NCI-H460 (cell line): ENCODE results near the gene CASKIN1. TPM values are rescaled to one million over a fixed set of nuclear protein-coding genes. Genes with fewer than 3 reads are reported as not detected.

Experiments
- DNase-seq: peaks from one replicate; pipeline ENCODE4 v3.0.0-alpha.2; 2016; ENCODE audit warnings: low read depth; ENCODE audit errors: extremely low read depth
- total RNA-seq: library from RNA; depleted of rRNA; stranded (reverse); fragments of >200 nt; shearing (Covaris generic); gene quantifications from 2 replicates; pipeline ENCODE4 v1.2.3, GENCODE V29; 2014

CASKIN1 gene
- total RNA-seq, 1 experiment from 2014 or later = 0.50 TPM

- DNase-seq = no peak
These were observed 36.8 kb upstream of the CASKIN1 start for GRCh38 chr16:2233046-2233775.

- DNase-seq = no peak
These were observed 35.9 kb upstream of the CASKIN1 start for GRCh38 chr16:2232094-2232990.

GRCh38 chr16:2231016-2231931 lies 34.9 kb upstream of the CASKIN1 start:
- no peak for DNase-seq

- DNase-seq = no peak
These were observed 34.0 kb upstream of the CASKIN1 start for GRCh38 chr16:2230376-2230775.

DNA sequence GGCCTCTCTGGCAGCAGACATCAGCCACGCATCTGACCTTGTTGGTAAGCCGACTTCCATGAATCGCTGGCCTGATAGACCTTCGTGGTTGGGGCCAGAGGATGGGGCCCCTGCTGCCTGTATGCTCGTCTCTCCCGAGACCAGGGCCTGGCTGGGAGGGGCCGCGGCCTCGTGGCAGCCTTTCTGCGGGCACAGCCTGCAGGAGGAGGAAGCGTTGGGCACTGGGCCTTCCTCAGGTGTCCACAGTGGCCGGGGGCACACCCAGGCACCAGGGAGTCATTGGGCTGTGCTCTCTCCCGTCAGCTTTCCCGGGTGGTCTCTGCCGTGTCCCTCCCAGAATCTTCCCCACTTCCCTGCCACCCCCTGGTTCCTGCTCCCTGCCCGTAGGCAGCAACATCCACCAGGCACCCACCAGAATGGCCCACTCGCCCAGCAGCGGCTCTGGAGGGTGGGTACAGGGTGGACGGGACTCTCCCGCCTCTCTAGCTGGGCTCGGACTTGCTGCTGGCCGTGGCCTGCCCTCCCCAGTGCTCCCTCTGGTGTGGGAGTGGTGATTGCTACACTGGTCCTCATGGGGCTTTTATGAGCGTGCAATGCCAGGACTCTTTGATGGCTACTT lies 33.3 kb upstream of the CASKIN1 start:
- DNase-seq = no peak

DNA sequence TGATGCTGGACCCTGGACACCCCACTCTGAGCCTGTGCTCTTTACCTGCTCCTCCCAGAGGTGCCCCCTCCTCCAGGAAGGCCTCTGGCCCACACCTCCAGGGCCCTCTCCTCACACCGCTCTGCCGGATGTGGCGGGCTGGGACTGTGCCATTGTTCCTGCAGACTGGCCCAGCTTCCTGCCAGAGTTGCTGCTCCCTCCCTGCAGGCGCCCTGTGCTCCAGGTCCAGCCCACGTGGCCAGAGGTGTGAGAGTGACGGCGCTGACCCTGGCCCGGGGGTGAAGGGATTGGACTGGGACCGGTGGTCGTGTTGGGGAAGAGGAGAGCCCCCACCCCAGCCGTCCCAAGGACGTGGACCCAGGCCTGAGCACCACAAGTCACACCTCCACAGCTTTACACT lies 32.7 kb upstream of the CASKIN1 start:
- no peak for DNase-seq

- no peak for DNase-seq
These were observed 31.9 kb upstream of the CASKIN1 start for GRCh38 chr16:2228161-2228824.

- no peak for DNase-seq
These were observed 30.5 kb upstream of the CASKIN1 start for GRCh38 chr16:2226918-2227317.

DNA sequence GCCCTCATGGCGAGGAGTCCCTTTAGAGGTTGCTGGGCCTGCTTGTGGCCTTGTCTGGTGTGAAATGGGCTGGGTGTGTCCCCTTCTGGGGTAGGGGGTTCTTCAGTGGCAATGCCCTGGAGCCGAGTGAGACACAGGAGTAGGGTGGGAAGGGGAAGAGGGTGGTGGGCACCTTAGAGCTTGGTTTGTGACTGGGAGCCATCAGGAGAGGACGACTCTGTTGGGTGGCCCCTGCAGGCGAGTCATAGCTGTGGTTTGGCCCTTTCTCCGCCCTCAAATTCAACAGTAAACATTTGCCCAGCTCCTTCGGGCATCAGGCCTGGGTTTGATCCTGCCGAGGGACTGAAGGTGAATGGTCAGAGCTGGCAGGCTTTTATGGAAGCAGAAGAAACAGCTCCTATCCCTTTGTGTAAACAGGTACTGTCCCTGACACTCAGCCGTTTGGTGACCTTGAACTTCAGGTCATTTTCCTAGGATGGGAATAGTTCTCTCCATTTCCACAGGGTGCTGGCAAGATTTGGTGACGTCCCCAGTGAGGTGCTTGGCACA lies 29.9 kb upstream of the CASKIN1 start:
- no peak for DNase-seq

- DNase-seq = peak; percentile 30
These were observed 27.6 kb upstream of the CASKIN1 start for GRCh38 chr16:2223942-2224486.

- peak; percentile 99 for DNase-seq
These were observed 27.0 kb upstream of the CASKIN1 start, which contains the start of gene E4F1 for GRCh38 chr16:2223221-2223941. Gene E4F1 (plus strand): TSS chr16:2223591. CDS start chr16:2223614, 23 bp downstream.

DNA sequence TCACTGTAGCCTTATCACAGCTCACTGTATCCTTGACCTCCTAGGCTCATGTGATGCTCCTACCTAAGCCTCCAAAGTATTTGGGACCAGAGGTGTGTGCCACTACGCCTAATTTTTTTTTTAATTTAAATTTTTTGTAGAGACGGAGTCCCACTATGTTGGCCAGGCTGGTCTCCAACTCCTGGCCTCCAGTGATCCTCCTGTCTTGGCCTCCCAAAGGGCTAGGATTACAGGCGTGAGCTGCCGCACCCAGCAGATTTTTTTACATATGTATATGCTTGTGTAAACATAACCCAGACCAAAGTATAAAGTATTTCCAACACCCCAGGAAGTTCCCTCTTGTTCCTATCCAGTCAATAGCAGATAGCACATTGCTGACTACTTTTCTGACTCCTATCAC lies 19.9 kb upstream of the CASKIN1 start:
- DNase-seq = no peak

DNA sequence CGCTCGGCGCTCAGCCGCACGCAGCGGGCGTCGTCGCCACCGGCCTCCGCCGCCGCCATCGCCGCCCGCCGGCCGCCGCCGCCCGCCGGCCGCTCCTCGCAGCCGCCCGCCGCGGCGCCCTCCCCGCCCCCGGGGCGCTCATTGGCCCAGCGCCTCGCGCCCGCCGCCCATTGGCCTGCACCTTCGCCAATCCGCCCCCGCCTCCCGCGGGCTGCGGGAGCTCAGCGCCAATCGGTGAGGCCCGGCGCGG lies 18.2 kb upstream of the CASKIN1 start, which contains the start of gene PGP:
TSS of gene PGP (minus strand) at position 122 of the 250 bp plus-strand sequence. CDS start at position 59, 63 bp downstream.
- DNase-seq = no peak

DNA sequence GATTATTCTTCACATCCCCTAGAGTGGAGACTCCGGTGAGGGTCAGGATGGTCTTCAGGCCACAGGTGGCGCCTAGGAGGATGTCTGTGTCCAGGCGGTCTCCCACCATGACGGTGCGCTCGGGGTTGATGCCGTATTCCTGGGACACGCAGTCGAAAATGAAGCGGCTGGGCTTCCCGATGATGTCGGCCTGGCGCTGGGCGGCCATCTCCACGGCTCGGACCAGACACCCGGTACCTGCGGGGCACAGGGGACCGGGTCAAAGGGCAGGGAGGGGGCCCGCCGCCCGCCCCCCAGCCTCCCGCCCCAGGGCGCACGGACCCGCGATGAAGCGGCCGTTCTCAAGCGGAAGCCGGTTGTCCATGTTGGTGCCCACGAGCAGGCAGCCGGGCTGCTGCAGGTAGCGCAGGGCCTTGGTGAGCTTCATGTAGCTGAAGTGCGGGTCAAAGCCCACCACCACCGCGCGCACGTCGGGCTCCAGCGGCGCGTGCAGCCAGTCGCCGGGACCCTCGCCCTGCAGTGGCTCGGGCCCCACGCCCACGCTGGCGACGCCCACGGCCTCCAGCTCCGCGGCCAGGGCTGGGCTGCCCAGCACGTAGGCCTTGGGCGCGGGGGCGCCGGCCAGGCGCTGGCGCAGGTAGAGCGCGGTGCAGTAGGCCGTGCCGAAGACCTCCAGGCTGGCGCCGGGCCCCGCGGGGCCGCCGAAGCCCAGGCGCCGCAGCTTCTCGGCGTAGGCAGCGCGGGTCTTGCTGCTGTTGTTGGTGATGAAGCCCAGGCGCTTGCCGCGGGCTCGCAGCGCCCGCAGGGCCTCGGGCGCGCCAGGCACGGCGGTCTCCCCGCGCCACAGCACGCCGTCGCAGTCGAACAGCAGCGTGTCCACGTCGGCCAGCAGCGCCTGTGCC lies 17.7 kb upstream of the CASKIN1 start:
- DNase-seq = no peak

DNA sequence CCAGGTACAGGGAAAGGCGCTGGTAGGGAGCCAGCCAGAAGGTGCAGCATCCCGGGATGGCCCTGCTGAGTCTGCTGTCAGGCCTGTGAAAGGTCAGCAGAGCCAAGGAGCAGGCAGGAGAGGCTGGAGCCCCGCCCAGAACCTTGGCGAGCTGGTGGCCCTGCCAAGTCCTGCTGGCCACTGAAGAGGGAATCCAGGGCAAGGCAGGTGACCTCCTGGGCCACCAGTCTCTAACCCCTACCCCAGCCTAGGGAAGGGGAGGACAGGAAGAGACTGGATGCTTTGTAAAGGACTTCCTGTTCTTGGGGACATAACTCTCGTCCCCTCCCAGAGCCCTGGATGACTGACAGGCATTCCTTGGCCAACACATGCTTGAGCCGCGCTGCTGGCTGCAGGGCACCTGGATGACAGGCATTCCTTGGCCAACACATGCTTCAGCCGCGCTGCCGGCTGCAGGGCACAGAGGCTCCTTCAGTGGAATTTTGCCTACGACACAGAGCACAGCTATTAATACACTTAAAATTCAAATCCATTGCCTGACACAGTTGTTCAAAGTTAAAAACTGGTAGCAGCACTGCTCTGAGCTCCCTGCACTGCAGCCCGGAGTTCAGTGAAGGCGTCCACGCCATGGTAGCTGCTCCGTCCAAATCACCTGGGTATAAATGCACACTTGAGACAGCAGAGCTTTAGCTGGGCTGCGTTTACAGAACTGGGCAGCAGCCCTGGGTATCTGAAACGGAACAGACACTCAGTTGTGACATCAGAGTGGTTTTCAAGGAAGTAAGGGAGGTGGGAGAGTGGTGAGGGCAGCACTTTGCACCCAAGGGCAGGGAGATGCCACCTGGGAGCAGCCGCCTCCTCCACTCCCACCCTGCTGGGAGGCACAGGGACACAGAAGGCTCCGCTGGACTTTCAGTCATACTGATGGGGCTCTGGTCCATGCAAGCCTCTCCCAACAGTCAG lies 16.2 kb upstream of the CASKIN1 start:
- DNase-seq = no peak

DNA sequence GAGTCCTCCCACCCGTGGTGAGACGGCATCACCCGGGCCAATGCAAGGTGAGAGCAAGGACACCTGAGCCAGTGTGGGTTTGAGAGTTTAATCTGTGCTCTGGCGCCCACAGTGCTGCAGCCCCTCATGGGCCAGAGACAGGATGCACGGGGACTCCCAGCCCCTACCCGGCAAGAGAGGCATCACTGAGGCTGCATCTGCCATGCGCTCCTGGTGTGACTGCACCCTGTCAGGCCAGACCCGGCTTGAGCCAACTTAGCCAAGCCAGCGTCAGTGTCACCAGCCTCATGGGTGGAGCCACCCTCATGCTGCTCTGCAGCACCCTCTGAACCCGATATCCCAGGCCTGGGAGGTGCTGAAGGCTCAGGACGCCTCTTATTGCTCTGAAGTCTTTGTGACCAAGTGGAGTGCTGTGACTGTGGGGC lies 15.5 kb upstream of the CASKIN1 start:
- no peak for DNase-seq
